CD14-positive monocyte (primary cell): Measurements from ENCODE around the gene SLC6A15. TPM values are rescaled to one million over a fixed set of nuclear protein-coding genes. Genes with fewer than 3 reads are reported as not detected.

Source experiments
- DNase-seq, 3 donors: peaks; one replicate each; pipeline ENCODE4 v3.0.0-alpha.2; 2011 to 2022
- H2AFZ ChIP-seq: 2 replicates; pipeline ENCODE4 v1.6.0; 2012; ENCODE audit warnings: mild to moderate bottlenecking, low read depth, low read length, inconsistent platforms; ENCODE audit not compliant: insufficient read depth, poor library complexity, severe bottlenecking
- H3K27ac ChIP-seq, 2 donors: 1 replicate in 1 of 2; 2 replicates in 1 of 2; pipeline ENCODE4 v1.5.1; 2012 to 2013; ENCODE audit warnings: low read length in 2 of 2, control low read depth in 1 of 2, inconsistent platforms in 1 of 2, low read depth in 1 of 2, mild to moderate bottlenecking in 1 of 2
- H3K27me3 ChIP-seq, 2 donors: one replicate each; pipeline versions ENCODE4 v1.6.0 to v1.6.1; 2011 to 2013; ENCODE audit warnings: low read length in 2 of 2; ENCODE audit not compliant: control insufficient read depth in 2 of 2, insufficient read depth in 2 of 2
- H3K36me3 ChIP-seq, 2 donors: replicated peaks in 1 of 2; 1 replicate in 1 of 2; 2 replicates in 1 of 2; pipeline versions ENCODE4 v1.5.1 to v1.6.1; 2012 to 2013; ENCODE audit warnings: low read length in 2 of 2, control low read depth in 1 of 2, inconsistent platforms in 1 of 2, mild to moderate bottlenecking in 1 of 2; ENCODE audit not compliant: insufficient read depth in 2 of 2, control insufficient read depth in 1 of 2
- H3K4me1 ChIP-seq, 2 donors: 1 replicate in 1 of 2; 2 replicates in 1 of 2; pipeline versions ENCODE4 v1.5.1 to v1.6.1; 2012 to 2013; ENCODE audit warnings: low read length in 2 of 2, control low read depth in 1 of 2, inconsistent platforms in 1 of 2, mild to moderate bottlenecking in 1 of 2, moderate library complexity in 1 of 2; ENCODE audit not compliant: insufficient read depth in 2 of 2, control insufficient read depth in 1 of 2
- H3K4me2 ChIP-seq: replicated peaks from 2 replicates; pipeline ENCODE3; 2012; ENCODE audit warnings: low read length, moderate library complexity, mild to moderate bottlenecking; ENCODE audit not compliant: poor library complexity, severe bottlenecking; ENCODE audit errors: extremely low read depth
- H3K4me3 ChIP-seq, 3 experiments: fragments of 200-600 bp in 1 of 3; sonication (generic) in 1 of 3; replicated peaks in 1 of 3; 1 replicate in 2 of 3; 2 replicates in 1 of 3; pipeline ENCODE4 v1.5.1; 2011 to 2013; ENCODE audit warnings: low read length in 3 of 3, mild to moderate bottlenecking in 3 of 3, control low read depth in 2 of 3, low read depth in 2 of 3, inconsistent platforms in 1 of 3, moderate library complexity in 1 of 3
- H3K79me2 ChIP-seq: 2 replicates; pipeline ENCODE4 v1.6.0; 2012; ENCODE audit warnings: mild to moderate bottlenecking, control low read depth, inconsistent platforms, low read length, moderate library complexity; ENCODE audit not compliant: insufficient read depth
- H3K9ac ChIP-seq: 2 replicates; pipeline ENCODE4 v1.6.0; 2017; ENCODE audit warnings: low read length, mild to moderate bottlenecking; ENCODE audit not compliant: insufficient read depth, poor library complexity, severe bottlenecking
- H3K9me3 ChIP-seq, 2 donors: replicated peaks in 1 of 2; 1 replicate in 1 of 2; 2 replicates in 1 of 2; pipeline versions ENCODE4 v1.5.1 to v1.6.1; 2012 to 2013; ENCODE audit warnings: low read length in 2 of 2, control low read depth in 1 of 2; ENCODE audit not compliant: control insufficient read depth in 1 of 2, insufficient read depth in 1 of 2
- H4K20me1 ChIP-seq: 2 replicates; pipeline ENCODE4 v1.6.0; 2012; ENCODE audit warnings: mild to moderate bottlenecking, low read length, control low read depth, moderate library complexity; ENCODE audit not compliant: insufficient read depth
- H3K27ac Mint-ChIP-seq, 7 donors: one replicate each; pipeline ENCODE4 v1.8.0; 2020; ENCODE audit warnings: mild to moderate bottlenecking in 7 of 7, mixed read lengths in 7 of 7, moderate library complexity in 6 of 7, inconsistent platforms in 2 of 7
- H3K27me3 Mint-ChIP-seq, 3 donors: one replicate each; pipeline ENCODE4 v1.8.0; 2021 to 2022; ENCODE audit warnings: low read depth in 3 of 3, mild to moderate bottlenecking in 3 of 3, mixed read lengths in 3 of 3, moderate library complexity in 3 of 3, inconsistent platforms in 1 of 3
- H3K36me3 Mint-ChIP-seq, 2 donors: one replicate each; pipeline ENCODE4 v1.8.0; 2020; ENCODE audit warnings: mixed read lengths in 2 of 2, inconsistent platforms in 1 of 2, mild to moderate bottlenecking in 1 of 2
- H3K4me1 Mint-ChIP-seq: one replicate; pipeline ENCODE4 v1.8.0; 2020; ENCODE audit warnings: mild to moderate bottlenecking, mixed read lengths
- H3K4me3 Mint-ChIP-seq, 2 donors: one replicate each; pipeline ENCODE4 v1.8.0; 2020; ENCODE audit warnings: mild to moderate bottlenecking in 2 of 2, mixed read lengths in 2 of 2, moderate library complexity in 1 of 2
- H3K9me3 Mint-ChIP-seq, 7 donors: one replicate each; pipeline ENCODE4 v1.8.0; 2020 to 2022; ENCODE audit warnings: mixed read lengths in 7 of 7, mild to moderate bottlenecking in 6 of 7, moderate library complexity in 6 of 7, inconsistent platforms in 2 of 7
- CTCF ChIP-seq: fragments of 200-600 bp; IDR thresholded peaks from one replicate; pipeline ENCODE4 v1.8.0; 2022; ENCODE audit warnings: antibody characterized with exemption, mild to moderate bottlenecking
- WGBS: methylation state at CpG from one replicate; pipeline ENCODE4 v1.1.5; 2013; ENCODE audit warnings: missing lambda C conversion rate; ENCODE audit not compliant: insufficient coverage; 5-methylcytosine and 5-hydroxymethylcytosine counted together
- intact Hi-C, 2 donors: fragments of 100-400 bp; cut with micrococcal nuclease; formaldehyde crosslinking; loops; one replicate each; pipeline versions ENCODE4 v1.15.0 to v1.15.1; 2023
- polyA plus RNA-seq, 3 donors: library from polyadenylated mRNA; depleted of rRNA in 1 of 3; unstranded in 2 of 3; stranded (reverse) in 1 of 3; fragments of 300-500 nt in 2 of 3; fragments of >200 nt in 1 of 3; fragmentation: Illumina TruSeq in 2 of 3; gene quantifications; 1 replicate in 2 of 3; 2 replicates in 1 of 3; pipeline ENCODE4 v1.2.3, GENCODE V29; 2012 to 2021

SLC6A15 gene
- polyA plus RNA-seq, 3 donors: not detected

- no peak overlapping the region for H3K4me3 Mint-ChIP-seq
- no peak overlapping the region for H3K27ac Mint-ChIP-seq
- Histone ChIP-seq H3K27me3 (peaks cover 0 to 2% of the 10 kb centered on the region in 2 donors), H3K9me3 (no peaks in the 10 kb centered on the region), H4K20me1 (no peaks in the 10 kb centered on the region), H3K27ac (no peak overlapping the region), H3K4me2 (no peak overlapping the region), H3K36me3 (no peaks in the 10 kb centered on the region), H3K4me1 (no peaks in the 10 kb centered on the region), H3K4me3 (no peak overlapping the region), H2AFZ (no peak overlapping the region), H3K79me2 (no peaks in the 10 kb centered on the region), H3K9ac (no peak overlapping the region)
- H3K4me1 Mint-ChIP-seq: no peaks in the 10 kb centered on the region
- no peak for TF ChIP-seq CTCF
- H3K27me3 Mint-ChIP-seq: peaks cover 0 to 4% (median 0%) of the 10 kb centered on the region in 3 donors
- H3K36me3 Mint-ChIP-seq: no peaks in the 10 kb centered on the region
- intact Hi-C loops: no loop called here
- H3K9me3 Mint-ChIP-seq: peaks cover 0 to 1% (median 0%) of the 10 kb centered on the region in 7 donors
- no peak for DNase-seq
- no CpG with 5 or more reads among the region's 1 CpG for WGBS
Measured at GRCh38 chr12:84920331-84920730, 7.7 kb upstream of the SLC6A15 start.

- Histone ChIP-seq H3K9me3 (no peaks in the 10 kb centered on the region), H3K36me3 (no peaks in the 10 kb centered on the region), H3K79me2 (no peaks in the 10 kb centered on the region), H4K20me1 (no peaks in the 10 kb centered on the region), H3K27me3 (peaks cover 0 to 7% of the 10 kb centered on the region in 2 donors), H3K27ac (no peak overlapping the region), H3K4me3 (no peak overlapping the region), H3K4me1 (no peaks in the 10 kb centered on the region), H3K4me2 (no peak overlapping the region), H2AFZ (no peak overlapping the region), H3K9ac (no peak overlapping the region)
- H3K27ac Mint-ChIP-seq: no peak overlapping the region
- peaks cover 0 to 1% (median 0%) of the 10 kb centered on the region in 7 donors for H3K9me3 Mint-ChIP-seq
- H3K36me3 Mint-ChIP-seq: no peaks in the 10 kb centered on the region
- intact Hi-C loops: no loop called here
- DNase-seq: no peak
- H3K27me3 Mint-ChIP-seq: peaks cover 5 to 6% (median 6%) of the 10 kb centered on the region in 3 donors
- WGBS: no CpG with 5 or more reads among the region's 1 CpG
- no peak overlapping the region for H3K4me3 Mint-ChIP-seq
- no peaks in the 10 kb centered on the region for H3K4me1 Mint-ChIP-seq
- no peak for TF ChIP-seq CTCF
Measured at GRCh38 chr12:84919271-84919670, 6.7 kb upstream of the SLC6A15 start.
